ENCODE data around the gene TMEM151B. TPM values are rescaled to one million over a fixed set of nuclear protein-coding genes. Genes with fewer than 3 reads are reported as not detected.

Gene TMEM151B
- total and polyA plus RNA-seq, 2 of the 13 experiments (the other 11 are each of a cell fraction or from before 2014, with no cell fraction given): not detected

GRCh38 chr6:44257025-44257752 is 13.1 kb upstream of the TMEM151B start, which contains the start of gene SLC35B2 (continued):
- TF ChIP-seq KLF9 (CRISPR knock-in tag; IDR thresholded peaks at IDR 0.05; ENCODE audit: low read depth) (peak; percentile 87; the same call in 1 of the 2 replicates), ZBTB25 (CRISPR knock-in tag; IDR thresholded peaks at IDR 0.05) (peak; percentile 97), KIAA2018 (CRISPR knock-in tag; IDR thresholded peaks at IDR 0.05; ENCODE audit: borderline replicate concordance) (no peak), GPBP1L1 (CRISPR knock-in tag; IDR thresholded peaks at IDR 0.05) (no peak), ZNF720 (CRISPR knock-in tag; IDR thresholded peaks at IDR 0.05) (no peak), MAFF (IDR thresholded peaks at IDR 0.05; ENCODE audit: low read depth, low read length) (no peak), CENPBD1 (CRISPR knock-in tag; IDR thresholded peaks at IDR 0.05; ENCODE audit: borderline replicate concordance, low read depth) (no peak; the same call in 1 of the 2 replicates), ZSCAN31 (CRISPR knock-in tag; IDR thresholded peaks at IDR 0.05; ENCODE audit: low read depth) (peak; percentile 89; the same call in 1 of the 2 replicates), ZUFSP (CRISPR knock-in tag; IDR thresholded peaks at IDR 0.05; ENCODE audit: borderline replicate concordance) (no peak), ZNF501 (CRISPR knock-in tag; IDR thresholded peaks at IDR 0.05) (peak; percentile 78), CBX1 (IDR thresholded peaks at IDR 0.05; ENCODE audit: low read depth) (peak; percentile 83), SRSF9 (IDR thresholded peaks at IDR 0.05; ENCODE audit: borderline replicate concordance, insufficient read depth, low read depth, low read length, poor library complexity, severe bottlenecking) (no peak), ZC3H13 (CRISPR knock-in tag; IDR thresholded peaks at IDR 0.05) (peak; percentile 93), TFDP1 (CRISPR knock-in tag; IDR thresholded peaks at IDR 0.05; ENCODE audit: borderline replicate concordance) (peak; percentile 66)

Data from HepG2 (cell line).